Endothelial cell of umbilical vein (primary cell): ENCODE results near the gene NOS2. TPM values are rescaled to one million over a fixed set of nuclear protein-coding genes. Genes with fewer than 3 reads are reported as not detected.
"Not testable (repeated sequence)": the region's sequence is repeated elsewhere in the genome, so short reads cannot be mapped to it uniquely, and the experiment has no call there.

Experiments used
- BruUV-seq: library from RNA; stranded (reverse); fragments of 400-500 nt; replicated peaks from 2 replicates; lab custom pipeline; 2021; lab: Mats Ljungman, UMichigan
- CTCF ChIA-PET: fragments of 300-600, 350-600 bp; sonication (Branson Sonifier 250); formaldehyde crosslinking; loops from one replicate; lab custom pipeline; 2021; ENCODE audit warnings: antibody characterized with exemption, inconsistent platforms; lab: Charles Lee
- POLR2A ChIA-PET: fragments of 300-600, 350-600 bp; sonication (Branson Sonifier 250); formaldehyde crosslinking; loops from one replicate; lab custom pipeline; 2021; ENCODE audit warnings: antibody characterized with exemption, inconsistent platforms; lab: Charles Lee
- DNase-seq: peaks from one replicate; pipeline ENCODE4 v3.0.0-alpha.2; 2011; ENCODE audit warnings: low read depth, low spot score
- FAIRE-seq: peaks from 2 replicates; lab custom pipeline; 2011; peaks lifted over from hg19 to GRCh38; lab: Jason Lieb, UNC
- H2AFZ ChIP-seq: 2 replicates; pipeline ENCODE4 v1.6.0; 2012; ENCODE audit warnings: low read depth, low read length, control low read depth, inconsistent platforms
- H3K27ac ChIP-seq: 2 replicates; pipeline ENCODE4 v1.5.1; 2011; ENCODE audit warnings: low read depth, mild to moderate bottlenecking, control low read depth, low read length, moderate library complexity; ENCODE audit not compliant: insufficient read depth
- H3K27me3 ChIP-seq, 2 experiments: 2 replicates each; pipeline versions ENCODE4 v1.6.0 to v1.6.1; 2011; ENCODE audit warnings: low read length in 2 of 2, mixed read lengths in 1 of 2; ENCODE audit not compliant: control insufficient read depth in 2 of 2, insufficient read depth in 2 of 2
- H3K36me3 ChIP-seq, 2 experiments: 2 replicates in 1 of 2; 3 replicates in 1 of 2; pipeline ENCODE4 v1.5.1; 2011; ENCODE audit warnings: low read length in 2 of 2, mild to moderate bottlenecking in 1 of 2, moderate library complexity in 1 of 2; ENCODE audit not compliant: control insufficient read depth in 2 of 2, insufficient read depth in 2 of 2; ENCODE audit errors: extremely low read depth in 1 of 2
- H3K4me1 ChIP-seq: 3 replicates; pipeline ENCODE4 v1.5.1; 2011; ENCODE audit warnings: mild to moderate bottlenecking, low read length; ENCODE audit not compliant: control insufficient read depth, insufficient read depth; ENCODE audit errors: extremely low read depth
- H3K4me2 ChIP-seq: 2 replicates; pipeline ENCODE4 v1.6.1; 2011; ENCODE audit warnings: low read length, control low read depth, mixed read lengths; ENCODE audit not compliant: insufficient read depth
- H3K4me3 ChIP-seq, 3 experiments: fragments of 200-600 bp in 1 of 3; sonication (generic), shearing (Covaris generic) in 1 of 3; replicated peaks in 1 of 3; 2 replicates each; pipeline ENCODE4 v1.5.1; 2011 to 2016; ENCODE audit warnings: control low read depth in 3 of 3, low read length in 3 of 3, mild to moderate bottlenecking in 2 of 3, inconsistent platforms in 1 of 3, low read depth in 1 of 3, moderate library complexity in 1 of 3; ENCODE audit not compliant: insufficient read depth in 1 of 3
- H3K79me2 ChIP-seq: 2 replicates; pipeline ENCODE4 v1.6.0; 2012; ENCODE audit warnings: low read length, inconsistent platforms; ENCODE audit not compliant: control insufficient read depth, insufficient read depth
- H3K9ac ChIP-seq: replicated peaks from 2 replicates; pipeline ENCODE3; 2011; ENCODE audit warnings: low read length, control low read depth; ENCODE audit not compliant: insufficient read depth; ENCODE audit errors: extremely low read depth
- H3K9me1 ChIP-seq: replicated peaks from 3 replicates; pipeline ENCODE4 v1.6.0; 2011; ENCODE audit warnings: mild to moderate bottlenecking, low read length; ENCODE audit not compliant: control insufficient read depth, insufficient read depth; ENCODE audit errors: extremely low read depth
- H3K9me3 ChIP-seq: replicated peaks from 2 replicates; pipeline ENCODE4 v1.5.1; 2012; ENCODE audit warnings: low read length, inconsistent platforms; ENCODE audit not compliant: control insufficient read depth, insufficient read depth
- H4K20me1 ChIP-seq: replicated peaks from 2 replicates; pipeline ENCODE3; 2011; ENCODE audit warnings: mild to moderate bottlenecking, low read length; ENCODE audit not compliant: control insufficient read depth, insufficient read depth; ENCODE audit errors: extremely low read depth
- dilution Hi-C: fragments of 300-500 bp; cut with MboI; formaldehyde crosslinking; loops from one replicate; pipeline ENCODE4 v1.15.0; 2019; ENCODE audit warnings: low sequenced_read_pairs; ENCODE audit not compliant: extremely low pct_ligation_motif_present
- intact Hi-C: fragments of 100-400 bp; cut with micrococcal nuclease; formaldehyde crosslinking; loops from one replicate; pipeline ENCODE4 v1.10.0; 2022
- polyA plus RNA-seq, 4 experiments: library from polyadenylated mRNA; depleted of rRNA in 3 of 4; stranded (reverse) in 3 of 4; unstranded in 1 of 4; fragments of >200 nt; gene quantifications; 2 replicates each; pipeline versions ENCODE4 v1.2.1 to v1.2.3, GENCODE V29; 2011 to 2012; ENCODE audit warnings: missing spikeins in 1 of 4
- total RNA-seq: library from RNA; stranded (reverse); gene quantifications from 2 replicates; pipeline ENCODE4 v1.2.3, GENCODE V29; 2021

The NOS2 gene
- total and polyA plus RNA-seq, 2 donors (not counting 3 experiments of a cell fraction or from before 2014, with no cell fraction given) = 0.01 TPM; not detected in 1

GRCh38 chr17:27839571-27840405 lies 39.5 kb upstream of the NOS2 start:
- intact Hi-C loops, FAIRE-seq, H3K4me1 ChIP-seq, H3K4me3 ChIP-seq, H2AFZ ChIP-seq, H3K36me3 ChIP-seq, H3K9me3 ChIP-seq, H3K9me1 ChIP-seq, H4K20me1 ChIP-seq, dilution Hi-C loops, DNase-seq, H3K27ac ChIP-seq, H3K9ac ChIP-seq, H3K79me2 ChIP-seq, CTCF ChIA-PET, H3K4me2 ChIP-seq, POLR2A ChIA-PET, BruUV-seq: not testable (repeated sequence)
- peaks cover 4 to 16% of the 10 kb centered on the region in 2 experiments for H3K27me3 ChIP-seq

DNA sequence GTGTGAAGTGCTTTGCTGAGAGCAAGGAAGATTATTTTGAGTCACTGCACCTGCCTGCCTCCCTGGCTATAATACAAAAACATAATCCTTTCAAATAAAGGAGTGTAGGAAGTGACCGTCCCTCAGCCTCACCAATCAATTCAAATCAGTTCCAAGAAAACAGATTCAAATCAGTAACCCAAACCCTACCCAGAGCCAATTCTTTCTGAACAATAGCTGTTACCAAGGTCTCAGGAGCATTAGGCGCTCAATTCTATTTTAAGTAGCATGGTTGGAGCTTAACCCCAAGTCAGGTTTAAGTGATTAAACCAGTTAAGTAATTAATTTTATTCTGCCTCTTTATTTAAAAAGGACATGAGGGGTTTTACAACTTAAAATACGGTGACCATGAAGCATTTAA lies 38.3 kb upstream of the NOS2 start:
- H3K9me3 ChIP-seq, BruUV-seq, H4K20me1 ChIP-seq, H3K4me3 ChIP-seq, H3K9ac ChIP-seq, H3K9me1 ChIP-seq, FAIRE-seq, H3K4me1 ChIP-seq, H3K27ac ChIP-seq, intact Hi-C loops, dilution Hi-C loops, H3K79me2 ChIP-seq, H3K36me3 ChIP-seq, H3K4me2 ChIP-seq, DNase-seq, POLR2A ChIA-PET, CTCF ChIA-PET, H2AFZ ChIP-seq: not testable (repeated sequence)
- H3K27me3 ChIP-seq = peaks cover 4 to 13% of the 10 kb centered on the region in 2 experiments

- H3K9me3 ChIP-seq, H4K20me1 ChIP-seq, POLR2A ChIA-PET, intact Hi-C loops, BruUV-seq, H3K9me1 ChIP-seq, dilution Hi-C loops, H3K4me3 ChIP-seq, H2AFZ ChIP-seq, H3K4me1 ChIP-seq, H3K9ac ChIP-seq, H3K4me2 ChIP-seq, DNase-seq, H3K27ac ChIP-seq, FAIRE-seq, H3K36me3 ChIP-seq, H3K79me2 ChIP-seq: not testable (repeated sequence)
- H3K27me3 ChIP-seq = peaks cover 4 to 13% of the 10 kb centered on the region in 2 experiments
- CTCF ChIA-PET = interaction anchor here (0.8 kb wide), 1 partner anchor 43 kb away, joined by 3 read pairs; no protein-coding TSS in a partner anchor
These were observed 37.4 kb upstream of the NOS2 start for GRCh38 chr17:27837769-27838168.
